ENCODE measurements around the gene PTPN1. TPM values are rescaled to one million over a fixed set of nuclear protein-coding genes. Genes with fewer than 3 reads are reported as not detected.
A peak's percentile ranks its signal among the peaks of the same experiment; 100 is the strongest.

Gene PTPN1
- total RNA-seq, 6 experiments from 2014 or later, result 37.8 to 46.5 (median 45.2) TPM

GRCh38 chr20:50625986-50626677, 115.9 kb downstream of the PTPN1 start:
- no peak overlapping the region for H3K4me3 Mint-ChIP-seq
- H3K4me1 Mint-ChIP-seq (ENCODE audit: low read depth), result no peaks in the 10 kb centered on the region
- DNase-seq, result peak; percentile 15
- peaks cover 7% of the 10 kb centered on the region; the same call in 1 of the 2 replicates for H3K9me3 Mint-ChIP-seq
- no peak overlapping the region for H3K27ac Mint-ChIP-seq
- peaks cover 7% of the 10 kb centered on the region for H3K27me3 Mint-ChIP-seq (ENCODE audit: insufficient read depth)
- peaks cover 2% of the 10 kb centered on the region for H3K36me3 Mint-ChIP-seq (ENCODE audit: low read depth)
- TF ChIP-seq CTCF (IDR thresholded peaks at IDR 0.05), result peak; percentile 85

GRCh38 chr20:50627747-50628146, 117.6 kb downstream of the PTPN1 start:
- Mint-ChIP-seq H3K36me3 (ENCODE audit: low read depth) (no peaks in the 10 kb centered on the region), H3K27ac (no peak overlapping the region), H3K27me3 (ENCODE audit: insufficient read depth) (peaks cover 6% of the 10 kb centered on the region), H3K9me3 (no peaks in the 10 kb centered on the region), H3K4me1 (ENCODE audit: low read depth) (no peaks in the 10 kb centered on the region), H3K4me3 (no peak overlapping the region)
- no peak for TF ChIP-seq CTCF (IDR thresholded peaks at IDR 0.05)
- DNase-seq, result no peak

GRCh38 chr20:50628332-50628731, 118.1 kb downstream of the PTPN1 start:
- Mint-ChIP-seq H3K4me1 (ENCODE audit: low read depth) (no peaks in the 10 kb centered on the region), H3K4me3 (no peak overlapping the region), H3K36me3 (ENCODE audit: low read depth) (no peaks in the 10 kb centered on the region), H3K27me3 (ENCODE audit: insufficient read depth) (peaks cover 8% of the 10 kb centered on the region), H3K9me3 (no peaks in the 10 kb centered on the region), H3K27ac (no peak overlapping the region)
- no peak for TF ChIP-seq CTCF (IDR thresholded peaks at IDR 0.05)
- no peak for DNase-seq

- Mint-ChIP-seq H3K36me3 (ENCODE audit: low read depth) (no peaks in the 10 kb centered on the region), H3K9me3 (no peaks in the 10 kb centered on the region), H3K4me3 (no peak overlapping the region), H3K4me1 (ENCODE audit: low read depth) (no peaks in the 10 kb centered on the region), H3K27ac (no peak overlapping the region), H3K27me3 (ENCODE audit: insufficient read depth) (peaks cover 11% of the 10 kb centered on the region)
- no peak for DNase-seq
- TF ChIP-seq CTCF (IDR thresholded peaks at IDR 0.05), result no peak
These were observed 118.9 kb downstream of the PTPN1 start for GRCh38 chr20:50628853-50629669.

- H3K36me3 Mint-ChIP-seq (ENCODE audit: low read depth), result no peaks in the 10 kb centered on the region
- H3K9me3 Mint-ChIP-seq, result no peaks in the 10 kb centered on the region
- no peaks in the 10 kb centered on the region for H3K4me1 Mint-ChIP-seq (ENCODE audit: low read depth)
- no peak overlapping the region for H3K27ac Mint-ChIP-seq
- no peak for DNase-seq
- H3K27me3 Mint-ChIP-seq (ENCODE audit: insufficient read depth), result peaks cover 16% of the 10 kb centered on the region
- no peak overlapping the region for H3K4me3 Mint-ChIP-seq
- no peak for TF ChIP-seq CTCF (IDR thresholded peaks at IDR 0.05)
These were observed 119.5 kb downstream of the PTPN1 start for GRCh38 chr20:50629670-50630045.

Data from HFFc6 (cell line).